SU-DHL-6 (cell line): Measurements from ENCODE around the gene SEPTIN1.
A peak's percentile ranks its signal among the peaks of the same experiment; 100 is the strongest.

ENCODE experiments used
- H2AFZ ChIP-seq: fragments of 200-600 bp; sonication (generic); 2 replicates; pipeline ENCODE4 v1.6.1; 2014; ENCODE audit warnings: low read depth, mild to moderate bottlenecking, moderate library complexity, mixed read lengths, antibody characterized with exemption, low read length; ENCODE audit not compliant: severe bottlenecking
- H3F3A ChIP-seq: fragments of 200-600 bp; shearing (Covaris generic); 2 replicates; pipeline ENCODE4 v1.6.0; 2016; ENCODE audit warnings: antibody characterized with exemption, mild to moderate bottlenecking; ENCODE audit not compliant: insufficient read depth
- H3K27ac ChIP-seq: fragments of 200-600 bp; sonication (generic); 2 replicates; pipeline ENCODE4 v1.5.1; 2016; ENCODE audit warnings: low read depth, mild to moderate bottlenecking, low read length, moderate library complexity, mixed read lengths
- H3K27me3 ChIP-seq: fragments of 200-600 bp; sonication (generic), shearing (Covaris generic); 2 replicates; pipeline ENCODE4 v1.6.0; 2014; ENCODE audit warnings: mild to moderate bottlenecking, low read length
- H3K36me3 ChIP-seq: fragments of 200-600 bp; sonication (generic); 2 replicates; pipeline ENCODE4 v1.6.1; 2014; ENCODE audit warnings: mild to moderate bottlenecking, low read length, mixed read lengths
- H3K4me2 ChIP-seq: fragments of 300-600, 200-600 bp; shearing (Covaris generic), sonication (generic); 2 replicates; pipeline ENCODE4 v1.6.0; 2014; ENCODE audit warnings: low read length, low read depth, mild to moderate bottlenecking; ENCODE audit not compliant: poor library complexity, severe bottlenecking
- H3K4me3 ChIP-seq: fragments of 200-600 bp; sonication (generic); 2 replicates; pipeline ENCODE4 v1.5.1; 2014; ENCODE audit warnings: antibody characterized with exemption, low read length, mild to moderate bottlenecking, mixed read lengths; ENCODE audit not compliant: insufficient read depth, poor library complexity, severe bottlenecking
- H3K79me2 ChIP-seq: fragments of 200-600 bp; sonication (generic); 2 replicates; pipeline ENCODE4 v1.6.1; 2014; ENCODE audit warnings: mild to moderate bottlenecking, low read length, moderate library complexity; ENCODE audit not compliant: insufficient read depth
- H3K9ac ChIP-seq: fragments of 200-600 bp; sonication (generic); 2 replicates; pipeline ENCODE4 v1.7.0; 2014; ENCODE audit warnings: mild to moderate bottlenecking, low read length
- H3K9me2 ChIP-seq: fragments of 200-600 bp; sonication (generic); replicated peaks from 2 replicates; pipeline ENCODE4 v1.6.1; 2014; ENCODE audit warnings: low read length; ENCODE audit not compliant: insufficient read depth
- H3K9me3 ChIP-seq: fragments of 200-600 bp; sonication (generic); 2 replicates; pipeline ENCODE4 v1.6.1; 2014; ENCODE audit warnings: low read length, mixed read lengths; ENCODE audit not compliant: insufficient read depth
- H4K20me1 ChIP-seq: fragments of 200-600 bp; sonication (generic); 2 replicates; pipeline ENCODE4 v1.6.1; 2014; ENCODE audit warnings: low read depth, mild to moderate bottlenecking, antibody characterized with exemption, low read length, moderate library complexity, mixed read lengths
- CTCF ChIP-seq: fragments of 200-600 bp; sonication (generic); IDR thresholded peaks from one replicate; pipeline ENCODE4 v1.5.1; 2017; ENCODE audit warnings: antibody characterized with exemption, mild to moderate bottlenecking, low read length, moderate library complexity; ENCODE audit not compliant: insufficient read depth, poor library complexity, severe bottlenecking
- EZH2phosphoT487 ChIP-seq: fragments of 200-600 bp; sonication (generic), shearing (Covaris generic); conservative IDR thresholded peaks from 2 replicates; pipeline ENCODE4 v1.6.1; 2018; ENCODE audit warnings: mild to moderate bottlenecking, antibody characterized with exemption, low read length, moderate library complexity, mixed read lengths

The SEPTIN1 gene

GRCh38 chr16:30418350-30419181 is 36.2 kb upstream of the SEPTIN1 start:
- H3K79me2 ChIP-seq, result 0 out of 2 replicates have a peak, but pooled peaks cover 7% of the 10 kb centered on the region
- peak overlapping the region; percentile 61 for H3K4me2 ChIP-seq
- H3K36me3 ChIP-seq, result no peaks in the 10 kb centered on the region
- H3K27ac ChIP-seq, result peak overlapping the region; percentile 66
- no peaks in the 10 kb centered on the region for H3K9me2 ChIP-seq
- no peaks in the 10 kb centered on the region for H3K27me3 ChIP-seq
- H3K9ac ChIP-seq, result peak overlapping the region; percentile 66
- H2AFZ ChIP-seq, result peak overlapping the region; percentile 21
- H3F3A ChIP-seq, result peaks cover 31% of the 10 kb centered on the region
- TF ChIP-seq CTCF (peak; percentile 5), EZH2phosphoT487 (no peak)
- H4K20me1 ChIP-seq, result no peaks in the 10 kb centered on the region
- no peaks in the 10 kb centered on the region for H3K9me3 ChIP-seq
- peak overlapping the region; percentile 51 for H3K4me3 ChIP-seq

- Histone ChIP-seq H2AFZ (peak overlapping the region; percentile 29), H3K27me3 (no peaks in the 10 kb centered on the region), H4K20me1 (no peaks in the 10 kb centered on the region), H3K27ac (peak overlapping the region; percentile 66), H3K9me3 (no peaks in the 10 kb centered on the region), H3K4me2 (peak overlapping the region; percentile 61), H3K36me3 (peaks cover 3% of the 10 kb centered on the region; the same call in 1 of the 2 replicates), H3K9me2 (no peaks in the 10 kb centered on the region), H3F3A (peaks cover 37% of the 10 kb centered on the region), H3K9ac (peak overlapping the region; percentile 66), H3K4me3 (peak overlapping the region; percentile 51), H3K79me2 (0 out of 2 replicates have a peak, but pooled peaks cover 4% of the 10 kb centered on the region)
- TF ChIP-seq CTCF (peak; percentile 12), EZH2phosphoT487 (no peak)
These were observed 35.4 kb upstream of the SEPTIN1 start for GRCh38 chr16:30417529-30418349.

- H3K9ac ChIP-seq, result peak overlapping the region; percentile 66
- peak overlapping the region; percentile 44 for H3K4me3 ChIP-seq
- no peaks in the 10 kb centered on the region for H3K9me3 ChIP-seq
- H3K36me3 ChIP-seq, result peaks cover 3% of the 10 kb centered on the region; the same call in 1 of the 2 replicates
- H2AFZ ChIP-seq, result peak overlapping the region; percentile 29
- H4K20me1 ChIP-seq, result no peaks in the 10 kb centered on the region
- no peaks in the 10 kb centered on the region for H3K27me3 ChIP-seq
- H3K79me2 ChIP-seq, result 0 out of 2 replicates have a peak, but pooled peaks cover 4% of the 10 kb centered on the region
- H3K27ac ChIP-seq, result peak overlapping the region; percentile 66
- peak overlapping the region; percentile 61 for H3K4me2 ChIP-seq
- TF ChIP-seq EZH2phosphoT487 (no peak), CTCF (no peak)
- H3F3A ChIP-seq, result peaks cover 38% of the 10 kb centered on the region
- H3K9me2 ChIP-seq, result no peaks in the 10 kb centered on the region
These were observed 34.5 kb upstream of the SEPTIN1 start for GRCh38 chr16:30416624-30417528.
